CD4-positive, alpha-beta T cell treated with Interleukin-2 at 100 ng/mL for 4 hours (primary cell): Measurements from ENCODE around the gene CYTH4.
A peak's percentile ranks its signal among the peaks of the same experiment; 100 is the strongest.

ENCODE experiments used
- DNase-seq: peaks from one replicate; pipeline ENCODE4 v3.0.0-alpha.2; 2020; ENCODE audit warnings: low spot score

Gene CYTH4

GRCh38 chr22:37329238-37330140 lies 47.2 kb downstream of the CYTH4 start:
- DNase-seq: no peak

- DNase-seq: peak; percentile 39
Observed at GRCh38 chr22:37330200-37331033, 48.1 kb downstream of the CYTH4 start.

DNA sequence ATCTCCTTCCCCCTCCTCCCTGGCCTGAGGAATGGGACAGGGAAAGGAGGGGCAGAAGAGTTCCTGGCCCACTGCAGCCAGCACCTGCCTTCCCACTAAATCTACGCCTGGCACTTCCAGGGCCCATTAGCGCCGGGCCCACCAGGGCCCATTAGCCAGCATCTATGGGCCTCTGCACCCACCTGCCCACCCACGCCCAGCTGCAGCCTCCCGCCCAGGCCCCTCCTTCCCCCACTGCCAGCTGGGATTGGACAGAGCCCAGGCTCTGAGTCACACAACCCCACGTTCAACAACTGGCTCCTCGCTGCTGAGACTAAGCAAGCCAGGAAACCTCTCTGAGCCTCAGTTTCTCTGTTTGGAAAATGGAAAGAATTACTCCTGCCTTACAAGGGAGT lies 48.7 kb downstream of the CYTH4 start:
- no peak for DNase-seq

DNA sequence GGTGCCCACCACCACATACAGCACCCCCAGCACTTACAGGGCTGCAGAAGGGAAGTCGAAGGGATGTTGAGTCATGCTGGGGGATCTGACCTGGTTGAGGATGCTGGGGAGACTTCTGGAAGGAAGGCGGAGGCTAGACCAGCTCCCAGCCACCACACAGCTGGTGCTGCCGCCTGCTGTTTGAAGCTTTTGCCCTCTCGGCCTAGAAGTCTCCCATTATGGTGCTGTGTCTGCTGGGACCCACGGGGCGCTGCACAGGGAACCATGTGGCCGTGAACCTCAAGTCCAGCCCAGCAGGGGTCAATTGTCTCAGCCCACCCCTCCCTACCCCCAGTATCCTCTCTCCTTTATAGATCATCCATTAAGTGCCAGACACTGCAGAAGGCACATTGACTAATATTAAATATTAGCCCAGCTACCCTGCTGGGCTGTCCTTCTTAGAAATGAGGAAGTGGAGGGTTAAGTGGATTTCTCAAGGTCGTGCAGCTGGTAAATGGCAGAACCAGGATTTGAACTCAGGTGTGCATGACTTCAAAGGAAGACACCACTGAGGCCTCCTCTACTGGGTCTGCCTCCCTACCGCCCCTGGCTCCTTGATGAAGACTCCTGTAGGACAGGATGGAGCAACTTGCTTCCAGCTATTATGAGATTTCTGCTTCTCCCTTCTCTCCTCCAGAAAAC lies 49.7 kb downstream of the CYTH4 start:
- no peak for DNase-seq

DNA sequence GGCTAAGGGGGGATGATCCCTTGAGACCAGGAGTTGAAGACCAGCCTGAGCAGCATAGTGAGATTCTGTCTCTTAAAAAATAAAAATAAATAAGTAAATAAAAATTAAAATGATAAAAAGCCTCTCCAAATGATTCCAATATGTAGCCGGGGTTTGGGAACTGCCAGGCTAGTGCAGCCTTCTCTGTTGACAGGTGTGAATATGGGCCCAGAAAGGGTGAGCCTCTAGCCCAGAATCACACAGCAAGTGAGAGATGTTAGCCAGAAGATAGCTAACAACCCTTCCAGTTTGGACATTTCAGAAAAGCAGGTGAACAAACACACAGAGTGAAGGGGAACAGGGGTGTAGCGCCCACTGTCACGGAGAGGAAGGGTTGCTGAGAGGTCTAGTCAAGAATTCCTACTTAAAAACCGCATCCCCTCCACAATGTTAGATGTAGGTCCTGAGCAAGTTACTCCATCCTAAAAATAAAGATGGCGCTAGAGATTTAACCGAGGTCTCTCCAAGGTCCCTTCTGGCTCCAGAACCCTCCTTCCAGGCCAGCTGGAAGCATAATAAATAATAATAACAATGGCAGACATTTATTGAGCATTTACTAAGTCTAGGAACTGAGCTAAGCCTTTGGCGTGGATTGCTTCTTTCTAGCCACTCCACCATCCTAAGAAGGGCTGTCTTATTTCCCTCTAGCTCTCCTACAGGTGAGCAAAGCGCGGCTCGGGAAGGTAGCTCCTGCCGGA lies 51.6 kb downstream of the CYTH4 start:
- DNase-seq: no peak

DNA sequence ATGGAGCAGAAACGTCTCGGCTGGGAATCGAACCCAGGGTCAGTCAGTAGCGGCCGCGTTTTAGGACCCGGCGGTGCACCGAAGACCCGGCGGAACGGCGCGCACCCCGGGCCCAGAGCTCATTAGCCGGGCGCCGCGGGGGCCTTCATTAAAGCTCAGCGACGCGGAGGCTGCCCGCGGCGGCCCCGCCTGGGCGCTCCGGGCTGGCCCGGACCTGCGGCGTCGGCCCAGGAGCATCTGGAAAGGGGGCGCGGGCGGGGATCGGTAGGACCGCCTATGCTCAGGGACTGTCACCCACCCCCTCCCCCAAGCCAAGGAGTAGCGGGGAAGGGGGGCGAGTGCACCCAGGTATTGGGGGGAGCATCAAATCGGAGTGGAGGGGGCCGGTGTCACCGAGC lies 52.2 kb downstream of the CYTH4 start:
- no peak for DNase-seq

GRCh38 chr22:37334859-37335805 lies 52.8 kb downstream of the CYTH4 start:
- DNase-seq: no peak

- no peak for DNase-seq
Observed at GRCh38 chr22:37335806-37336199, 53.5 kb downstream of the CYTH4 start.

- DNase-seq: no peak
Observed at GRCh38 chr22:37336579-37336978, 54.3 kb downstream of the CYTH4 start.

- no peak for DNase-seq
Observed at GRCh38 chr22:37337204-37337943, 55.1 kb downstream of the CYTH4 start.

- no peak for DNase-seq
Observed at GRCh38 chr22:37338539-37339246, 56.4 kb downstream of the CYTH4 start.

DNA sequence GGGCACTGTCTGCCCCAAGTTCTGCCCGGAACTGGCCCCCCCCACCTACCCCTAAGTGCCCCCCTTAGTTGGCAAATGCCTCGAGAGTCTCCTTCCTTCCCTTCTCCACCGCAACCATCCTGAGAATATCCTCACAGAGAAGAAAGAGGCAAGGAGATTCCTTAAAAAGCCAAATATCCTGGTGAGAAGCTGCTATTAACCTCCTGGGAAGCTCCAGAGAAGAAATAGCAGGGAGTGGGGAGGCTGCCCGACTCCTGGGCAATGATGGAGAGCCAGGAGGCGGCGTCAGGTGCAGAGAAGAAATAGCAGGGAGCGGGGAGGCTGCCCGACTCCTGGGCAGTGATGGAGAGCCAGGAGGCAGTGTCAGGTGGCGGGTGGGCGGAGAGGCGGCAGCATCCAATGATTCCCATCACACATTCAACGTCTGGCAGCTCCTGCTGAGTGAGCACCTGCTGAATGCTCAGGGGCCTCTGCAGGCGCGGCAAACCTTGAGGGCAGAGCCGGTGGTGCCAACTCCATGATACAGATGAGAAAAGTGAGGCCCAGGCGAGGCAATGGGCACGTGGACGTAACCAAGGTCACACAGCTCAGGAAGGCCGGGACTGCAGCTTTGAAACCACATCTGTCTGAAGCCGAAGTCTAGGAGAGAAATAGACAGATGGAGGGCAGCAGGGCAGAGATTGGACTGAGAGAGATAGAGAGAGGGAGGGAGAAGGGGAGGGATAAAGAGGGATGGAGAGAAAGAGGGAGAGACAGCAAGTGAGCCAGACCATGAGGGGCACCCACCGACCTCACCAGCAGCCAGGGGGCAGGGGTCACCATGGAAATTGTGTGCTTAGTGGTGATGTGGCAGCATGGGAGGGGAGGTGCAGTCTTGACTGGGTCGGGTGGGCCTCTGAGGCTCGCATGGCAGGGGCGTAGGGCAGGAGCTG lies 58.3 kb downstream of the CYTH4 start:
- DNase-seq: no peak

DNA sequence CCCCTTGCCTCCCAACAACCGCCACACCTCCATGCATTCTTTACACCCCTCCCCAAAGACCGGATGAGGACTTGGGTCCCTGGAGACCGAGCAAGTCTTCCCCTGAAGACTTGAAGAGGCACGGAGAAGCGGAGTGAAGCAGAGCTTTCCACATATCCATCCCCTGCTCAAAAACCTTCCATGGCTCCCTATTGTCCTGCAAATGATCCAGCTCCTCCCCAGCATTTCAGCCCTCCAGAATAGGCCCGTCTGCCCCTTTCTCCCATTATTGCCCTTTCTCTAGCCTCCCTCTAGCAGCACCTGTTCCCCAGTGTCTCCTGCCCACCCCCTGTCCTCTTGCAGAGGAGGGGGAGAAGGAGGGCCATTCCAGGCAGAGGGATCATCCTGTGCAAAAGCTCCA lies 59.8 kb downstream of the CYTH4 start:
- no peak for DNase-seq

GRCh38 chr22:37343348-37343747 lies 61.0 kb downstream of the CYTH4 start:
- DNase-seq: no peak

- DNase-seq: no peak
Observed at GRCh38 chr22:37343863-37344734, 61.8 kb downstream of the CYTH4 start.

DNA sequence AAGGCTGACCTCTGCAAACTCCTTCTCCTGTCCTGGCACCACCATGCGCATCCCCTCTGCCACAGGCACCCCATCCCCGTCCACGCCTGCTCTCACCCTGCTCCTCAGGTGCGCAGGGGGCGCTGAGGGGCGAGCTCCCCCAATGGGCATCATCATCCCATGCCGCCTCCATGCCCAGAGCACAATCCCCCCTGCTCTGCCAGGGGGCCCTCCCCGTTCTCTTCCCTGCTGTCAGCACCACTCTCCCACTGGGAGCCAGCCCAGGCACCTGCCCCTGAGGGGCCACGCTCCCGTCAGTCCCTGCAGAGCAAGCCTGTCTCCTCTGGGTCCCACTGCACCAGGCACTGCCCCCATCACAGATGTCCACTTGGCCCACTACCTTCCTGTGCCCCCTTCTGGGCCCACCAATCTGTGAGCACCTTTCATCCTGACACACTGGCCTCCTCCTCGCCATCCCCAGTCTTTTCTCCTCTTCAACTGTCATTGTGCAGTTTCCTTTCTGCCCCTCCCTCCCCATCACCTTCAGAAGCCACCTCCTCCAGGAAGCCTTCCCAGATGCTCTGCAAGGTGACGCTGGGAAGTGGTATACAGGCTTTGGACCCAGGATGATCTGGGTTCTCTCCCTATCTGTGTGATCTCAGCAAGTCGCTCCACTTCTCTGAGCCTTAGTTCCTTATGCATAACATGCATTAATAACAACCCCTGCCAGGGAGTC lies 62.6 kb downstream of the CYTH4 start:
- DNase-seq: no peak
